Activated gamma-delta T cell treated with anti-CD3 and anti-CD28 coated beads, Interleukin-2, amount 50 U/mL, for 16 hours (primary cell): ENCODE measurements around the gene TMEM167B.

ENCODE experiments used
- DNase-seq: peaks from one replicate; pipeline ENCODE4 v3.0.0-alpha.2; 2020; ENCODE audit warnings: low read depth

TMEM167B gene

GRCh38 chr1:109083501-109083900, 7.1 kb upstream of the TMEM167B start:
- no peak for DNase-seq

- DNase-seq = no peak
These were observed 6.6 kb upstream of the TMEM167B start for GRCh38 chr1:109083923-109084322.

- DNase-seq = no peak
These were observed 5.7 kb upstream of the TMEM167B start for GRCh38 chr1:109084563-109085517.

DNA sequence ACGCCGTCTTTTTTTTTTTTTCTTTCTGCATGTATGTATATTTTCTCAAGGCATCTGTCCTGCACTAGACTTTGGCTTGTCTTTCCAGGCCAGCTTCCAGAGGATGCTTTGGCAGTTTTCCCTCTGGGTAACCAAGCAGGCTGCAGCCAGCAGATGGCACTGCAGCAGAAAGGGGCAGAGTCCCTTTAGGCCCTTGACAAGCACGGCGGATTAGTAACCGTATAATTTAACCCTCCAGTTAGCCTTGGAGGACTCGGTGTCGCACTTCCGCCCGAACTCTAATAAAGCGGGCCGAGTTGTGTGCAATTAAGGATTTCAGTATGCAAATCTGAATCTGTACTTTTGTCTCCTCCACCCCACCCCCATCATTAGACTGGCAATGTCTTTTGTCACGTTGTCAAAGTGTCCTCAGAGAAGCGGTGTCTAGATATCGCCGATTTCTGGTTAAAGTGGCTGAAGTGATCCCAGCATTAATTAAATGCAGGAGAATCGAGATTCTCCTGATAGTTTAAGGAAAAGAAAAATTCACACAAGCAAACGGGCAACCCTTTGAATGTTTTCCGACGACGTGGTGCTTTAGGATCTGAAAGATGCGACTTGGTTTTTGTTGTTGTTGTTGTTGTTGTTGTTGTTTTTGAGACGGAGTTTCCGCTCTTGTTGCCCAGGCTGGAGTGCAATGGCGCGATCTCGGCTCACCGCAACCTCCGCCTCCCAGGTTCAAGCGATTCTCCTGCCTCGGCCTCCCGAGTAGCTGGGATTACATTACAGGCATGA, 1.1 kb upstream of the TMEM167B start:
- peak; percentile 32 for DNase-seq

DNA sequence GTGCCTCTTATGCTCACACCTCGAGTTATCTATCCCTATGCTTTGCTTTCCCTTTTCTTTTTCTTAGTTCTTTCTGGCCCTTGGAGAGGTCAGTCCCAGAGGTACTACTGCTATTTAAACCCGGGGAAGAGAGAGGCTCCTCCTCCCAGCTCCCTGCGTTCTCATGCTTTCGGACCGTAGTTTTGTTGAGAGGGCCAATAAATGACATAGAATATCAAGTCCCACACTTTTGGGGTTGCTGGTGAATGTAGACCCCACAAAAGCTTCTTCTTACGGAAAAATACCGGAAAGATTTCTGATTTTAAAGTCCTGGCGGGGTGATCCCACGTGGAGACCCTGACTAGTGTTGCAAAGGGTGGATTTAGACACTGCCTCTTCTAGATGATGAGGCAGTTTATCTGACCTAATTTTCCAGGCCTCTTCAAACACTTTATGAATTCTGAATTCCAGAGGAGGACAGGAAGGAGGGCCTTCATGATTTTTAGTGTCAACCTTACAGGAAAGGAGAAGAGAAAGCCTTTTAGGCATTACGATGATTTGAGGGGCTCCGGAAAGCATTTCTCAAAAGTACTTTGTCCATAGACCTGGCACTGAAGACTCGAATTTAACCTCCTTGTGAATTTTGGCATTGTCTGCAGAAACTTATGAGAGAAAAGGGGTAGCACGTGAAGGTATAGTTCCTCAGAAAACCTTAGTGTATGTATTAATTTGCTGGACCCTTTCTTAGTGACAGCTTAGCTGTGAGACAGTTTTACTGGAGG, 694 bp downstream of the TMEM167B start:
- DNase-seq = no peak

DNA sequence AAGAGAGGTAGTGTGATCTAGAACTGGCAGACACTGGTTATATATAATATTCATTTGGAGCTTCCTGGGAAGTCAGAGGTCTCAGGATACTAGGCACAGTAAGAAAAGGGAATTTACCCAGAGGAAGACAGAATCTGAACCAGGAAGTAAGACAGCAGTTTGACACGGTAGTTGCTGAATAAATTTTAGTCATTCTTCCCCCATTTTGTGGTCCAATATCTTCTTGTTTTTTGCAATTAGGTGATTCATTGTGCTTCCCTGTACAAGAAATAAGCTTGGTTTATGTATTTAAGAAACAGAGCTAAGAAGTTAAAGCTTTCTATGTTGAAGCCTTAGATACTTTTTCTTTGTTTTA, 1.3 kb downstream of the TMEM167B start:
- no peak for DNase-seq

DNA sequence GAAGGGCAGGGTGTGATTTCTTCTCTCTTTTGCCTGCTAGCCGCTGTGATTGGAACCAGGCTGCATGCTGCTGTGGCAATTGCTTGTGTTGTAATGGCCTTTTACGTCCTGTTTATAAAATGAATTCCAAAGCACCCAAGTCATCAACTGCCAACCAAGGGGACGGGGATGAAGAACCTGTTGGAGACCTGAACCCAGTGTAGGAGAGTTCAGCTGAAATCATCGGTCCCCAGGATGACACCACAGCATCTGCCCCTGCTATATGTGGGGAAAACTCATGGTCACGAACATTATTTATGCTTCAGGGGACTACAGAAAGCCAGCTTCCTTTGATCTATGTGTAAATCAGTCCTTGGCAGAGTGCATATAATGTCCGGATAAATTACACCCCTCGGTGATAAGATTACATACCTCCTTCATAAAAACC, 3.8 kb downstream of the TMEM167B start:
- no peak for DNase-seq

GRCh38 chr1:109094871-109095270, 4.3 kb downstream of the TMEM167B start:
- DNase-seq = no peak

GRCh38 chr1:109095631-109096030, 5.1 kb downstream of the TMEM167B start:
- DNase-seq = no peak

DNA sequence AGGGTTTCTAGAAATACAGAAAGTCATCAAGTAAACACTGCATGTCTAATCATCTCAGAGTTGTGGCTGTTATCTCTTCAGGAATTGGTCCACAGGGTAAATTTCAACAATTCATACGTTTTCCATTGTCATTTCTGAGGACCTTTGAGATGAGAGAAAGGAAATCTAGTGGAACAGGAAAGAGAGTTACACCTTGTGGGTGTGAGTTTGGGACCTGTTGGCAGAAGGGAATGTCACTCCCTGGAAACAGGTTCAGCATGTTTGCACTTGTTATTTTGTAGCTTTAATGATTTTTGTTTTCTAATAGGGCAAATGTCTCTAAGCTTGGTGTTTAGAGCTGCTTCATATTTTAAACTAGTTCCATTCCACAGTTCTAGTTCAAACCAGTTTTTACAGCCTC, 5.6 kb downstream of the TMEM167B start:
- no peak for DNase-seq

DNA sequence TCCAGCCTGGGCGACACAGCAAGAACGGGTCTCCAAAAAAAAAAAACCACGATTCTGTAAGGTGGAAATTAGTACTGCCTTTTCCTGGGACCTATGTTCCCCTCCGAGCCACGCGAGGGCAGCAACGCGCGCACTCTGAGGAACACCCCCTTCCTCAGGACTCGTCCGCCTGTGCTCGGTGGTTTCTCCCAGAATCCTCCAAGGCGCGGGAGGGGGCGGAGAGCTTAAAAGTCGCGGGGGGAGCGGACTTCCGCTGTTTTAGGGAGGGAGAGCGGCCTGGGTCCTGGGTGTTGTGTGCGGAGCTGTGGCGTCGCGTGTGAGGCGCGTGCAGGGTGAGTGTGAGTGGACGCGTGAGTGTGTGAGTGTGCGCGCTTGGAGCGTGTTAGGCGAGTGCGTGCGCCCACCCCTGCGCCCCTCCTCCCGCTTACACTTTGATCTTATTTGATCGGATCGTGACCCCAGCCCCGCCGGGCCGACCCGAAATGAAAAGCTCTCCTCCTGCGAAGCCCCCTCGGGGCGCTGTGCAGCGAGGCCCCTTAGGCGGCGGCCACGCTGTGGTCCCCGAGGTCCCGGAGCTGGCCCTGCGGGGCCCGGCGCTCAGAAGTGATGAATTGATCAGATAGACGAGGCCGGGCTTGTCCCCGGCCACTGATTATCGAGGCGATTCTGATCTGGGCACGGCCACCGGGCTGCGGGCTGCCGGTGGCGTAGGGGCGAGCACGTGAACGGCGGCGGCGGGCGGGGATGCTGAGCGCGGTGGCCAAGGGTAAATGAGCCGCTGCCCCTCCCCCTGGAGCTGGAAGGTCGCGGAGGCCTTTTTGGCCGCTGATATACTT, 9.6 kb downstream of the TMEM167B start:
- peak; percentile 97 for DNase-seq

DNA sequence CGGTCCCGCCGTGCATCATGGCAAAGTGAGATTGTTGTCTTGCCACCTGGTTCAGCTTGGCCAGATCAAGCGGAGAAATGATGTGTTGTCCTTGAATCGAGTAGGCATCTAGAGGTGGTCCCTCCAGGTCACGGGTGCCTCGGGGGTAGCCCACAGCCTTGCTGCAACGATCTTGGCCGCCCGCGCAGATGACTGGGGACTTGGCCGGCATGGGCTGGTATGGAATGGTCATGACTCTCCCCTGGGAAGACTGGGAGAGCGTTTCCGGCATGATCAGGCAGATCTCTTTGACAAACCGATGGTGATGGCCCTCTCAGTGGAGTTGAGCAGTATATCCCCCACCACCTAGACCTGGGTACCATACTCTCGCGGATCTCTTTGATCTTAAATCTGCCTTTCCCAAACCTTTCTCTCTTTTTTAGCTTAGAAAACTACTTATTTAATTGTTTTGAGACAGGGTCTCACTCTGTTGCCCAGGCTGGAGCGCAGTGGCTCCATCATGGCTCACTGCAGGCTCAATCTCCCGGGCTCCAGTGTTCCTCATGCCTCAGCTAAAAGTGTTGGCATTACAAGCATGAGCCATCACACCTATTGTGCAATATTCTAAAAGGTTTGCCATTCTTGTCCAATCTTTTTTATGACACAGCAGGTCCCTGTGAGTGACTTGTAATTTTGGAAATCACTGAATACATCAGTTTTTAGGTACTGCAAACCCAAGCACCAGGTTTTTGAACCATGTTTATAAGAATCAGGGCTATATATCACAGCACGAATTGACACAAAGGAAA, 14.0 kb downstream of the TMEM167B start:
- DNase-seq = no peak

GRCh38 chr1:109105881-109106280, 15.3 kb downstream of the TMEM167B start:
- DNase-seq = no peak

DNA sequence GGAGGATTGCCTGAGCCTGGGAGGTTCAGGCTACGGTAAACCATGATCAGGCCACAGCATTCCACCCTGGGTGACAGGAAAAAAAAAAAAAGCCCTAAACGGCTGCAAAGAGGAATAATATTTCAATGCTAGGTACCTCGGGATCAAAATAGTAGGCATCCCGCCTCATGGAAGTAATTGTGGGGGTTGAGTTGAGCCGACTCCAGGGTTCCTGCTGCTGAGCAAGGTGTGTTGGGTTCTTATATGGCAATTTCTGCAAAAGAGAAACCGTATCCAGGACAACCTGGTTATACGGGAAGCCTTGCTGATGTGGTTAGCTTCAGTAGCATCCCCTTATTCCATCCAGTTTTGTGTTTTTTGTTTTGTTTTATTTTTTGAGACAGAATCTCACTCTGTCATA, 17.2 kb downstream of the TMEM167B start:
- DNase-seq = no peak

GRCh38 chr1:109109906-109110305, 19.3 kb downstream of the TMEM167B start:
- DNase-seq = no peak

- DNase-seq = no peak
These were observed 21.0 kb downstream of the TMEM167B start for GRCh38 chr1:109111386-109112055.

GRCh38 chr1:109112056-109112651, 21.6 kb downstream of the TMEM167B start:
- no peak for DNase-seq

DNA sequence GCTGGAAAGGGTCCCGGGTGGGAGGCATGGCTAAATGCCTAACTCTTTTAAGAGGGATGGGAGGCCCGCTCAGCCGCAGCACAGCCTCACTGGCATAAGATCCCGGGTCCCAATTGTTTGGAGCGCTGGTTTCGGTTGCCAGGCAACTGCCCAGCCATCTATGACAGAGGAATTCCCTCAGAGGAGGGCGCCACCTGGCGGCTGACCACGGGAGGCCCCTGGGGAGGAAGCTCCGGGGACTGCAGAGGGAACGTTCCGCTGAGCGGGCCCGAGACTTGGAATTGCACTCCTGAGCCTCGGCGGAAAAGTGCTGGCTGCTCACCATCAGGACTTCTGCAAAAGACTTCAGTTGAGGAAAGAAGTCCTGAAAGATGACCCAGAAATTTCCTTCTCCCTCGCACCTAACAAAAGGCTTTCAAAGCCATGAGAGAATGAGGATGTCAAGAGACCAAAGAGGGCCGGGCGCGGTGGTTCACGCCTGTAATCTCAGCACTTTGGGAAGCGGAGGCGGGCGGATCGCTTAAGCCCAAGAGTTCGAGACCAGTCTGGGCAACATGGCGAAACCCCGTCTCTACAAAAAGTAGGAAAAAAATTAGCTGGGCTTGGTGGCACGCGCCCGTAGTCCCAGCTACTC, 22.2 kb downstream of the TMEM167B start:
- DNase-seq = peak; percentile 84
